ENCODE measurements around the gene RPS4Y2.

DNA sequence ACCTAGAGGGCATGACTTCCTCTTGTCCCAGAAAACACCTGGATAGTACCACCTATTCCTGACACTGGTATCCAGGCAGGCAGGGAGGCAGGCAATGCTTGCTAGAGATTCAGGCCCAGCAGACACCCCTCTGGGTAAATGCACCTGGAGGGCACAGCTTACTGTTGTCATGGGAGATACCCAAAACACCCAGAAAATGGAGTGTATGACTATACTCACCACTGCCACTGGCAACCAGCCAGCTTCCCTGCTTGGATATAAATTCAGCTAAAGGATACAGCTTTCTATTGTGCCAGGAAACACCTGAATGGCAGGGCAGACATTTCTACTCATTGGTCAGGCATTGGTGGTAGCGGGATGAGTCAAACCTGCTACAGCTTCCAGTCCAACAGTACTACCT lies 58.9 kb downstream of the RPS4Y2 start:
- TF ChIP-seq EZH2 (IDR thresholded peaks at IDR 0.05; ENCODE audit: borderline replicate concordance, low read depth, low read length, poor library complexity, severe bottlenecking): no peak
- TF ChIP-seq, protein P1, sequence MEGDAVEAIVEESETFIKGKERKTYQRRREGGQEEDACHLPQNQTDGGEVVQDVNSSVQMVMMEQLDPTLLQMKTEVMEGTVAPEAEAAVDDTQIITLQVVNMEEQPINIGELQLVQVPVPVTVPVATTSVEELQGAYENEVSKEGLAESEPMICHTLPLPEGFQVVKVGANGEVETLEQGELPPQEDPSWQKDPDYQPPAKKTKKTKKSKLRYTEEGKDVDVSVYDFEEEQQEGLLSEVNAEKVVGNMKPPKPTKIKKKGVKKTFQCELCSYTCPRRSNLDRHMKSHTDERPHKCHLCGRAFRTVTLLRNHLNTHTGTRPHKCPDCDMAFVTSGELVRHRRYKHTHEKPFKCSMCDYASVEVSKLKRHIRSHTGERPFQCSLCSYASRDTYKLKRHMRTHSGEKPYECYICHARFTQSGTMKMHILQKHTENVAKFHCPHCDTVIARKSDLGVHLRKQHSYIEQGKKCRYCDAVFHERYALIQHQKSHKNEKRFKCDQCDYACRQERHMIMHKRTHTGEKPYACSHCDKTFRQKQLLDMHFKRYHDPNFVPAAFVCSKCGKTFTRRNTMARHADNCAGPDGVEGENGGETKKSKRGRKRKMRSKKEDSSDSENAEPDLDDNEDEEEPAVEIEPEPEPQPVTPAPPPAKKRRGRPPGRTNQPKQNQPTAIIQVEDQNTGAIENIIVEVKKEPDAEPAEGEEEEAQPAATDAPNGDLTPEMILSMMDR (conservative IDR thresholded peaks at IDR 0.05; ENCODE audit: low read depth, low read length): no peak
